GM23338 (cell line): Measurements from ENCODE around the gene ITPR3.

Experiments used
- CREB1 ChIP-seq: fragments of 250-450 bp; sonication (Bioruptor Pico); IDR thresholded peaks from 2 replicates; pipeline ENCODE4 v1.5.0; 2020; ENCODE audit warnings: low read depth, mild to moderate bottlenecking, moderate library complexity
- CTCF ChIP-seq, 2 experiments: fragments of 200-600 bp in 1 of 2; sonication (generic) in 1 of 2; conservative IDR thresholded peaks; 2 replicates each; pipeline versions ENCODE4 v1.5.1 to v1.6.1; 2016 to 2017; ENCODE audit warnings: antibody characterized with exemption in 2 of 2, low read depth in 2 of 2, mild to moderate bottlenecking in 2 of 2, moderate library complexity in 1 of 2
- ETS1 ChIP-seq: IDR thresholded peaks from 2 replicates; pipeline ENCODE4 v1.6.1; 2016; ENCODE audit warnings: antibody characterized with exemption
- EZH2 ChIP-seq: fragments of 200-600 bp; sonication (generic); IDR thresholded peaks from one replicate; pipeline ENCODE4 v1.8.0; 2017; ENCODE audit warnings: antibody characterized with exemption, mild to moderate bottlenecking, low read depth; ENCODE audit not compliant: unreplicated experiment
- EZH2phosphoT487 ChIP-seq: fragments of 200-600 bp; sonication (generic); IDR thresholded peaks from one replicate; pipeline ENCODE4 v1.8.1; 2018; ENCODE audit warnings: antibody characterized with exemption; ENCODE audit not compliant: unreplicated experiment
- JUNB ChIP-seq: IDR thresholded peaks from one replicate; pipeline ENCODE4 v1.6.1; 2016; ENCODE audit warnings: antibody characterized with exemption; ENCODE audit not compliant: unreplicated experiment
- NANOG ChIP-seq: IDR thresholded peaks from 2 replicates; pipeline ENCODE4 v1.6.1; 2016; ENCODE audit warnings: antibody characterized with exemption, borderline replicate concordance
- POLR2AphosphoS5 ChIP-seq: IDR thresholded peaks from 2 replicates; pipeline ENCODE4 v1.6.1; 2016; ENCODE audit warnings: antibody characterized with exemption, low read depth
- REST ChIP-seq: IDR thresholded peaks from one replicate; pipeline ENCODE4 v1.6.1; 2018; ENCODE audit warnings: antibody characterized with exemption; ENCODE audit not compliant: unreplicated experiment
- STAT1 ChIP-seq: IDR thresholded peaks from one replicate; pipeline ENCODE4 v1.6.1; 2016; ENCODE audit warnings: antibody characterized with exemption; ENCODE audit not compliant: unreplicated experiment
- ZNF114 ChIP-seq: fragments of 250-450 bp; sonication (Bioruptor Pico); IDR thresholded peaks from 2 replicates; pipeline ENCODE4 v1.5.0; 2020; ENCODE audit warnings: mild to moderate bottlenecking, moderate library complexity
- ZNF331 ChIP-seq: fragments of 250-450 bp; sonication (Bioruptor Pico); IDR thresholded peaks from 2 replicates; pipeline ENCODE4 v1.5.0; 2020; ENCODE audit warnings: low read depth, mild to moderate bottlenecking, moderate library complexity

GRCh38 chr6:33579828-33580714 lies 41.1 kb upstream of the ITPR3 start, which contains the start of gene BAK1:
- TF ChIP-seq CTCF (conservative IDR thresholded peaks at IDR 0.05; ENCODE audit: low read depth in 2 of 2) (peak; percentile 24 to 60; a peak in 3 of 4 replicates), REST (no peak), STAT1 (no peak), EZH2 (no peak), POLR2AphosphoS5 (peak; percentile 79), ZNF114 (CRISPR knock-in tag) (no peak), EZH2phosphoT487 (no peak), JUNB (no peak), ETS1 (peak; percentile 53; the same call in 1 of the 2 replicates), ZNF331 (CRISPR knock-in tag) (no peak), CREB1 (CRISPR knock-in tag) (peak; percentile 89), NANOG (no peak)
